ENCODE results near the gene PDE6B.

PDE6B gene

GRCh38 chr4:706834-707598, 81.6 kb downstream of the PDE6B start:
- no peak for TF ChIP-seq CTCF (IDR thresholded peaks at IDR 0.05; ENCODE audit: insufficient read depth, low read depth, low read length, missing control alignments)
- DNase-seq (ENCODE audit: low read depth), result no peak
- H3K4me3 ChIP-seq (ENCODE audit: low read length), result peak overlapping the region; percentile 78

GRCh38 chr4:707929-708630, 82.7 kb downstream of the PDE6B start:
- no peak for TF ChIP-seq CTCF (IDR thresholded peaks at IDR 0.05; ENCODE audit: insufficient read depth, low read depth, low read length, missing control alignments)
- DNase-seq (ENCODE audit: low read depth), result no peak
- no peak overlapping the region for H3K4me3 ChIP-seq (ENCODE audit: low read length)

- no peak overlapping the region for H3K4me3 ChIP-seq (ENCODE audit: low read length)
- no peak for DNase-seq (ENCODE audit: low read depth)
- TF ChIP-seq CTCF (IDR thresholded peaks at IDR 0.05; ENCODE audit: insufficient read depth, low read depth, low read length, missing control alignments), result no peak
These were observed 83.2 kb downstream of the PDE6B start for GRCh38 chr4:708631-708933.

- H3K4me3 ChIP-seq (ENCODE audit: low read length), result no peak overlapping the region
- TF ChIP-seq CTCF (IDR thresholded peaks at IDR 0.05; ENCODE audit: insufficient read depth, low read depth, low read length, missing control alignments), result no peak
- no peak for DNase-seq (ENCODE audit: low read depth)
These were observed 84.0 kb downstream of the PDE6B start for GRCh38 chr4:709348-709747.

GRCh38 chr4:710116-710515, 84.7 kb downstream of the PDE6B start:
- no peak for DNase-seq (ENCODE audit: low read depth)
- TF ChIP-seq CTCF (IDR thresholded peaks at IDR 0.05; ENCODE audit: insufficient read depth, low read depth, low read length, missing control alignments), result no peak
- no peak overlapping the region for H3K4me3 ChIP-seq (ENCODE audit: low read length)

- no peak for TF ChIP-seq CTCF (IDR thresholded peaks at IDR 0.05; ENCODE audit: insufficient read depth, low read depth, low read length, missing control alignments)
- no peak overlapping the region for H3K4me3 ChIP-seq (ENCODE audit: low read length)
- no peak for DNase-seq (ENCODE audit: low read depth)
These were observed 85.5 kb downstream of the PDE6B start for GRCh38 chr4:710916-711315.

- DNase-seq (ENCODE audit: low read depth), result no peak
- no peak for TF ChIP-seq CTCF (IDR thresholded peaks at IDR 0.05; ENCODE audit: insufficient read depth, low read depth, low read length, missing control alignments)
- no peak overlapping the region for H3K4me3 ChIP-seq (ENCODE audit: low read length)
These were observed 86.7 kb downstream of the PDE6B start for GRCh38 chr4:712093-712492.

Data from epithelial cell of esophagus (primary cell).